Heart right ventricle (tissue), 16 donors: ENCODE results near the gene ERICH2. TPM values are rescaled to one million over a fixed set of nuclear protein-coding genes. Genes with fewer than 3 reads are reported as not detected.

Source experiments
- ATAC-seq, 8 donors: fragments of 200-7000 bp; cut with Tn5 transposase; one replicate each; pipeline ENCODE4 v1.9.1; 2020; ENCODE audit warnings: mild to moderate bottlenecking in 8 of 8, moderate library complexity in 8 of 8, moderate number of reproducible peaks in 1 of 8
- DNase-seq, 2 donors: peaks; one replicate each; pipeline ENCODE4 v3.0.0-alpha.2; 2020
- H3K27ac ChIP-seq, 10 donors: fragments of 200-600 bp; sonication (generic) in 2 of 10; one replicate each; pipeline versions ENCODE4 v1.5.0 to v1.8.0; 2020 to 2022; ENCODE audit warnings: mild to moderate bottlenecking in 3 of 10
- H3K27me3 ChIP-seq, 7 donors: fragments of 200-600 bp; one replicate each; pipeline ENCODE4 v1.8.0; 2021 to 2022; ENCODE audit warnings: mild to moderate bottlenecking in 2 of 7
- H3K36me3 ChIP-seq, 9 donors: fragments of 200-600 bp; sonication (generic) in 1 of 9; one replicate each; pipeline versions ENCODE4 v1.5.0 to v1.8.0; 2020 to 2022; ENCODE audit warnings: mild to moderate bottlenecking in 2 of 9
- H3K4me1 ChIP-seq, 9 donors: fragments of 200-600 bp; sonication (generic) in 1 of 9; one replicate each; pipeline versions ENCODE4 v1.5.0 to v1.8.0; 2020 to 2022; ENCODE audit warnings: mild to moderate bottlenecking in 4 of 9
- H3K4me3 ChIP-seq, 10 donors: fragments of 200-600 bp; sonication (generic) in 2 of 10; one replicate each; pipeline versions ENCODE4 v1.5.0 to v1.8.0; 2020 to 2022; ENCODE audit warnings: mild to moderate bottlenecking in 7 of 10, moderate library complexity in 2 of 10
- H3K9me3 ChIP-seq, 11 donors: fragments of 200-600 bp in 10 of 11; sonication (generic) in 2 of 11; one replicate each; pipeline versions ENCODE4 v1.5.0 to v1.8.0; 2013 to 2022; ENCODE audit warnings: mild to moderate bottlenecking in 2 of 11, control low read depth in 1 of 11, moderate library complexity in 1 of 11
- CTCF ChIP-seq, 9 donors: fragments of 200-600 bp; sonication (generic) in 2 of 9; IDR thresholded peaks; one replicate each; pipeline versions ENCODE4 v1.5.0 to v1.8.0; 2021 to 2022; ENCODE audit warnings: antibody characterized with exemption in 9 of 9, mild to moderate bottlenecking in 5 of 9, moderate library complexity in 1 of 9
- WGBS, 2 donors: extraction: QIAGEN DNeasy Blood & Tissue Kit; methylation state at CpG; one replicate each; pipeline ENCODE4 v1.1.7; 2013; ENCODE audit warnings: inconsistent platforms in 1 of 2; 5-methylcytosine and 5-hydroxymethylcytosine counted together
- intact Hi-C, 10 donors: fragments of 100-400 bp; cut with DNase I; formaldehyde crosslinking; loops; one replicate each; pipeline versions ENCODE4 v1.11.1 to v1.14.2; 2022
- polyA plus RNA-seq, 2 donors: library from polyadenylated mRNA; stranded (reverse); fragments of 200-250 nt; gene quantifications; one replicate each; pipeline ENCODE4 v1.2.3, GENCODE V29; 2013
- total RNA-seq, 10 donors: library from RNA; stranded (reverse); fragmentation: NEBNext Ultra II Directional in 3 of 10; extraction: Animal tissue kit (Norgen Biotek cat#: 25700) in 3 of 10; gene quantifications; one replicate each; pipeline versions ENCODE4 v1.2.1 to v1.2.4, GENCODE V29; 2021 to 2023
- donor health status: Arrhythmogenic right ventricular cardiomyopathy.
- donor health status: ischemic (EF 13 %, LVEDD 7.1; RV severe dilation, severe dysfunction).
- donor health status: healthy with polysubstance abuse.
- donor health status: DM: no; HTN: yes; CAD: no.
- donor health status: DM: no; HTN: no; CAD: no.
- donor health status: ischemic (EF 25% LVEDD 6.9; RV normal size, moderate dysfunction).
- donor health status: ischemic (EF 25% LVEDD 5.7; RV mildly dilated, moderate dysfunction).
- donor health status: healthy.
- donor health status: DM: yes; HTN: yes; CAD: no.
- donor health status: Ischemic cardiomyopathy.
- donor health status: ischemic (EF 35%, LVEDD 5.7; RV mildly dilated, moderate dysfunction).
- donor health status: nonischemic (EF 11% LVEDD 7.7; RV severe dilation, severe dysfunction).
- donor health status: DM: yes; HTN: yes; CAD: no.
- donor health status: PGD.
- donor health status: ischemic (EF 29% LVEDD 5.4; RV normal size, mild dysfunction).
- donor health status: nonischemic (EF 23%, LVEDD 6.1; RV moderate dilation, normal function).

The ERICH2 gene
- total and polyA plus RNA-seq, 12 donors: 0.45 to 2.3 (median 1.3) TPM

GRCh38 chr2:170843656-170844055, 73.5 kb downstream of the ERICH2 start:
- no peak for ATAC-seq
- no peak for DNase-seq
- intact Hi-C loops: no loop called here
- WGBS, 2 donors: 63 to 68% methylated on average over 2 of the region's 2 CpGs
- H3K36me3 ChIP-seq: no peaks in the 10 kb centered on the region
- no peak overlapping the region for H3K4me3 ChIP-seq
- no peaks in the 10 kb centered on the region for H3K9me3 ChIP-seq
- H3K4me1 ChIP-seq: no peaks in the 10 kb centered on the region
- TF ChIP-seq CTCF (IDR thresholded peaks at IDR 0.05): no peak
- H3K27me3 ChIP-seq: peaks cover 0 to 24% (median 15%) of the 10 kb centered on the region in 7 donors
- no peak overlapping the region for H3K27ac ChIP-seq

DNA sequence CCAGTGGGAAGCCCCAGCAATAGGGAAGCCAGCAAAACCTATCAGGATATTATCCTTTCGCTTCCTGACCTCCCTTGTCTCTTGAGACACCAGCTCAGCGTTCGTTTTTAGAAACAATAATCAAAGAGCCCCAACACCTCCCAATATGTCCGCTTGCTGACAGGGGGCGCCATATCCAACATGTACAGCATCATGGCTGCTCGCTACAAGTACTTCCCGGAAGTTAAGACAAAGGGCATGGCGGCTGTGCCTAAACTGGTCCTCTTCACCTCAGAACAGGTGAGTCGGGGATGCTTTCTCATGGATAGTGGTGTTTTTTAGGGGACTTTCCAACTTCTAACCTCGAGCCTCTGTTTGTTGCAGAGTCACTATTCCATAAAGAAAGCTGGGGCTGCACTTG, 75.2 kb downstream of the ERICH2 start:
- Histone ChIP-seq H3K27ac (no peak overlapping the region), H3K9me3 (no peaks in the 10 kb centered on the region), H3K36me3 (no peaks in the 10 kb centered on the region), H3K4me3 (no peak overlapping the region), H3K27me3 (peaks cover 0 to 22% (median 13%) of the 10 kb centered on the region in 7 donors), H3K4me1 (no peaks in the 10 kb centered on the region)
- no peak for TF ChIP-seq CTCF (IDR thresholded peaks at IDR 0.05)
- ATAC-seq (no peak), DNase-seq (no peak)
- WGBS, 2 donors: 75 to 80% methylated on average over 10 of the region's 10 CpGs
- intact Hi-C loops: no loop called here

- H3K4me3 ChIP-seq: no peak overlapping the region
- DNase-seq (no peak), ATAC-seq (no peak)
- TF ChIP-seq CTCF (IDR thresholded peaks at IDR 0.05): no peak
- H3K4me1 ChIP-seq: no peaks in the 10 kb centered on the region
- H3K9me3 ChIP-seq: no peaks in the 10 kb centered on the region
- peaks cover 0 to 22% (median 13%) of the 10 kb centered on the region in 7 donors for H3K27me3 ChIP-seq
- intact Hi-C loops: no loop called here
- no peak overlapping the region for H3K27ac ChIP-seq
- no peaks in the 10 kb centered on the region for H3K36me3 ChIP-seq
These were observed 76.1 kb downstream of the ERICH2 start for GRCh38 chr2:170846314-170846713.

- H3K36me3 ChIP-seq: no peaks in the 10 kb centered on the region
- H3K27ac ChIP-seq: no peak overlapping the region
- no peaks in the 10 kb centered on the region for H3K4me1 ChIP-seq
- no peak for TF ChIP-seq CTCF (IDR thresholded peaks at IDR 0.05)
- H3K4me3 ChIP-seq: no peak overlapping the region
- intact Hi-C loops: no loop called here
- DNase-seq: no peak
- 74 to 76% methylated on average over 4 of the region's 4 CpGs for WGBS, 2 donors
- H3K9me3 ChIP-seq: no peaks in the 10 kb centered on the region
- no peak for ATAC-seq
- peaks cover 0 to 22% (median 13%) of the 10 kb centered on the region in 7 donors for H3K27me3 ChIP-seq
These were observed 77.5 kb downstream of the ERICH2 start for GRCh38 chr2:170847716-170848115.

Other genes with a start within 250 kb of the ERICH2 start
- gene SP5, start 55.0 kb upstream of the ERICH2 start, total RNA-seq: under 1 TPM in 8 of 10 donors, not detected in 2; 0.15 to 0.97 (median 0.45) TPM
- gene SP5, start 55.0 kb upstream of the ERICH2 start, polyA plus RNA-seq: under 1 TPM in 1 of 2 donors, not detected in 1; 0.12 TPM
- gene GAD1, start 46.5 kb downstream of the ERICH2 start, total RNA-seq: under 1 TPM in 1 of 10 donors, not detected in 9; 0.13 TPM
- under 1 TPM; 0.03 to 0.15 TPM for gene GAD1, start 46.5 kb downstream of the ERICH2 start, polyA plus RNA-seq
- gene GORASP2, start 158.9 kb downstream of the ERICH2 start, total RNA-seq: 10 to 100 TPM; 54.2 to 74.1 (median 62.1) TPM
- gene GORASP2, start 158.9 kb downstream of the ERICH2 start, polyA plus RNA-seq: 10 to 100 TPM; 15.4 to 56.2 TPM